Measurements from ENCODE around the gene KRTAP2-1.
"Not testable (repeated sequence)": the region's sequence is repeated elsewhere in the genome, so short reads cannot be mapped to it uniquely, and the experiment has no call there.

Gene KRTAP2-1

DNA sequence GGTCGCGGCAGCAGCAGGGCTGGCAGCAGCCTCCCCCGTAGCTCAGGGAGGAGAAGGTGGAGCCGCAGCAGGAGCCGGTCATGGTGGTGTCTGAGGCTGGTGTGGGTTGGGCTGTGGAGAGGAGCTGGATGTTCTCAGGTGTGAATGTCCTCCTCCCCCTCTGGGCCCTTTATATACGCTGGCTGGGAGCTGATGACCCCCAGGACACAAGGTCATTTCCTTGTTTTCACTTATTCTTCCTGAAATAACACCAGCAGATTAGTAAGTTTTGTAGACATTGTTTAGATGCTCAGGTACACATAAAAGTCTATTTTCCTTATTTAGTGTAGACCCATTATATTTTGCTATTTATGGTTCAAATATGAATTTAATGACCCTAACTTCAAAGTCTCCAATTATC lies 8.0 kb upstream of the KRTAP2-1 start, which contains the start of gene KRTAP2-2:
KRTAP2-2 (minus strand) TSS at position 101 of the 400 bp plus-strand sequence; CDS start at position 82, 19 bp downstream.
- not testable (repeated sequence) for DNase-seq

DNA sequence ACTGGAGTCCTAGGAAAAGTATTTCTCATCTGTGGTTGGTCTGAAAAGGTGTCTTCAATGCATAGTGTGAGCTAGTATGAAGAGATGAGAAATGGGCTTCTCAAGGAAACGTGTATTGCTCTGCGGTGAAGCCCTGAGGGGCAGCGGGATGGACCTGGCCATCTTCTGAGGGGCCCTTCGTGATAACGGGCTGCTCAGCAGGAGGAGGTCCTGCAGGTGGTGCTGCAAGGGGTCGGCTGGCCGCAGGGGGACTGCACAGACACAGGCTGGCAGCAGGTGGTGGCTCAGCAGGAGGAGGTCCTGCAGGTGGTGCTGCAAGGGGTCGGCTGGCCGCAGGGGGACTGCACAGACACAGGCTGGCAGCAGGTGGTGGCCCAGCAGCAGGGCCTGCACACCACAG lies 7.4 kb upstream of the KRTAP2-1 start:
- DNase-seq = not testable (repeated sequence)

DNA sequence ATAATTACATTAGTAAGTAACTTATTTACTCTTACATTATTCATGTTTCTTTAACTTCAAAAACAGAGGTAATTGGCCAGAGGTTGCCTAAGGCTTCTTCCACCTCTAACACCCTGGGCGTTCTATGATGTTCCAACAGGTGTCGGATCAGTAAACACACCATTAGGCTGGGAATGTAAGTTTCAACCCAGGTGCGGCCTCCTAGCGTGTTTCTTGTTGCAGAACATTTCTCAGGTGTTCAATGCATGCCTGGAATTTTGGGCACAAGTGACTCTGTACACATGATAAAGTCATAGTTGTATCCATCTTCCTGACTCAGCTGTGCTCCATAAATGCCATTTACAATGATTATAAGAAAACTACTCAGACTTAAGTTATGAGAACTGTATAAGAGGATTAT lies 6.9 kb upstream of the KRTAP2-1 start:
- DNase-seq = no peak

DNA sequence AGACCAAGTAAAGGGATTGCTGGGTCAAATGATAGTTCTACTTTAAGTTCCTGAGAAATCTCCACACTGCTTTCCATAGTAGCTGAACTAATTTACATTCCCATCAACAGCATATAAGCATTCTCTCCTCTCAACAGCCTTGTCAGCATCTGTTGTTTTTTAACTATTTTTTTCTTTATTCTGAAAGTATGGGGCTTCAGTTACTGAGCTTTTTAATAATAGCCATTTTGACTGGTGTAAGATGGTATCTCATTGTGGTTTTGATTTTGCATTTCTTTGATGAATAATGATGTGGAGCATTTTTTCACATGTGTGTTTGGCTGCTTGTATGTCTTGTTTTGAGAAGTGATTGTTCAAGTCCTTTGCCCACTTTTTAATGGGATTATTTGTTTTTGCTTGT lies 5.5 kb upstream of the KRTAP2-1 start:
- DNase-seq = no peak

DNA sequence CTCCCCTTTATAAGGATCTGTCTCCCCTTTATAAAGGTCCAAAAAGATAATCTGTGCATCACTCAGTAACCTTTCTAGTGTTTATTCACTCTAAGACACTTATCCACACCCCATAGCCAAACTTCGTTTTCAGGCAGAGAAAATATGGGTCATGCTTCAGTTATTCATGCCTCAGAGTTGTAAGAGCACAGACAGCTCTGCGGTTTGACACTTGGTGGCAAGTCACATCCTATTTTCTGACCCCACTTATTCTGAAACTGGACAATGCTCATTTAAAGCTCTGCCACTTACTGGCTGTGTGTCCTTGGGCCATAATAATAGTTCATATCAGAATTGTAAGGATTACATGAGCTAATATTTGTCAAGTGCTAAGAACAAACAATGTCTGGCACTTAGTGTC lies 2.0 kb upstream of the KRTAP2-1 start:
- no peak for DNase-seq

DNA sequence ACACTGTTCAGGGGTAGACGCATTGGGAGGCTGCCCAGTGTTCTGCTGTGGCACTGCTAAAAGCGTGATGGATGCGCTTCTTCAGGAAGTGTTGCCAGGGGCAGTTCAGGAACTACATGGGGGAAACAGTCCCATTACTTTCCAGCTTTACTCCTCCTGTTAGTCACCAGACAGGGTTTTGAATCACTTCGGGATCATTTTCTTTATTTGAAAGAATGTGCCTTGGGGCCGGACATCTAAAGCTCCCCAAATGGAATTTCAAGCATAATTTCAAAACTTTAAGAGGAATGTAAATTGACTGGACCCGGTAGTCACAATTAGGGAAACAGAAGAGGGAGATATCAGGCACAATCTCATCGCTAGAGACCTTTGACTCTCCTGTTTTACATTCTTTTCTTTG lies 1.3 kb upstream of the KRTAP2-1 start:
- no peak for DNase-seq

DNA sequence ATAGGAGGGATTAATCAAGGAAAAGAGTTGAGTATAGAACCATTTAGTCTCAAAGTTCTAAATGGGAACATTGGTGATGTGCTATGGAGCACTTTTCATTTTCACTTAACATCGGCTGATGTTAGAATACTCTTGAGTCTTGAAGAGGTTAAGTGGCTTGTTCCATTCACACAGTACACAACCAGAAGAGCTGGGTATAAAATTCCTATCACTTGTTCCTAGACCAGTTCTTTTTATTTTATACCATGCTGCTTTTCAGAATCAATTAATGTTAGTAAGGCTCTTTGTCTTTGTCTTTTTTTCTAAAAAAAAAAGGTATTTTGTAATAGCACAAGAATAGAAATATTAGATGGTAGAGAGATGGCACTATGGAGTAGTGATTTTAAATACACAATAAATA lies 4.2 kb downstream of the KRTAP2-1 start:
- DNase-seq = no peak

DNA sequence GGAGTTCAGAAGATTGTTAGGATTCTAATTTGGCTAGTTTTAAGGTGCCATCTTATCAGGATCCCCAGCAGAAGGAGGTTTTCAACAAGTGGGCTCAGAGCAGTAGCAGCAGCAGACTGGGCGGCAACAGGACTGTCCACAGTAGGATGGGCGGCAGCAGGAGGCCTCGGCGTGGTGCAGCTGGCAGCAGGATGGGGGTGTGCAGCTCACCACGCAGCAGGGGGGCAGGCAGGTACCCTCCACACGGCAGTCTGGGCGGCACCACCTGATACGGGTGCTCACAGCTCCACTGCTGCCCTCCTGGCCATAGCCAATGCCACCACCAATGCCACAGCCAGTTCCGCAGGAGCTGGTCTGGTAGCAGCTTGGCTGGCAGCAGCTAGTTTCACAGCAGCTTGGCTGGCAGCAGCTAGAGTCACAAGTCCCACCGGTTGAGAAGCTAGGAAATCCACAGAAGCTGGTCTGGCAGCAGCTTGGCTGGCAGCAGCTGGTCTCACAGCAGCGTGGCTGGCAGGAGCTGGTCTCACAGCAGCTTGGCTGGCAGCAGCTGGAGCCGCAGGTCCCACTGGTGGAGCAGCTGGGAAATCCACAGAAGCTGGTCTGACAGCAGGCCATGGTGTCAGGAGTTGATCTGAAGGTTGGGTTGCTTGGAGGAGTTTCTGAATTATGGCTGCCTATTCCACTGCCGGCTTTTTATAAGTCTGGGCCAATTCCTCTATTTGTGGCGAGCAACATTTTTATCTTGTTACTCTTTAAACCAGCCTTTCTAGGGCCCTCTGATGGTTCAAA lies 6.1 kb downstream of the KRTAP2-1 start, which contains the start of gene KRTAP1-1:
KRTAP1-1 (minus strand) TSS at position 668 of the 789 bp plus-strand sequence; CDS start at position 615, 53 bp downstream.
- not testable (repeated sequence) for DNase-seq

DNA sequence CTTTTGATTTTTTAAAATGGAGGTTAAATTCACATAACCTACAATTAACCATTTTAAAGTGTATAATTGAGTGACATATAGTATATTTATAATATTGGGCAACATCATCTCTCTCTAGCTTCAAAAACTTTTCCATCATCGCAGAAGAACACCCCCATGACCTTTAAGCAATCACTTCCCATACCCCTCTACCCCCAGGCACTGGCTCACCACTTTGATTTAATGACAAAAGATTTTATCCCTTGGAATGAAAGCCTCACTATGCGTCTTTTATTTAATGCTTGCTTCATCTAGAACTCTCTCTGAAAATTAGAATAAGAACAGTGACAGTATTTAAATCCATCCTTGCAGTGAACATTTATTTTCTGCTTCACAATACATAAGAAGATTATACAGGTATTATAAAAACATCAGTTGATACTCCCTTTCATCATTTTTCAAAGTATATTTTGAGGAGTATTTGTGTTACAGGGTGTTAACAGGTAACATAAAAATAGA lies 9.2 kb downstream of the KRTAP2-1 start:
- no peak for DNase-seq

DNA sequence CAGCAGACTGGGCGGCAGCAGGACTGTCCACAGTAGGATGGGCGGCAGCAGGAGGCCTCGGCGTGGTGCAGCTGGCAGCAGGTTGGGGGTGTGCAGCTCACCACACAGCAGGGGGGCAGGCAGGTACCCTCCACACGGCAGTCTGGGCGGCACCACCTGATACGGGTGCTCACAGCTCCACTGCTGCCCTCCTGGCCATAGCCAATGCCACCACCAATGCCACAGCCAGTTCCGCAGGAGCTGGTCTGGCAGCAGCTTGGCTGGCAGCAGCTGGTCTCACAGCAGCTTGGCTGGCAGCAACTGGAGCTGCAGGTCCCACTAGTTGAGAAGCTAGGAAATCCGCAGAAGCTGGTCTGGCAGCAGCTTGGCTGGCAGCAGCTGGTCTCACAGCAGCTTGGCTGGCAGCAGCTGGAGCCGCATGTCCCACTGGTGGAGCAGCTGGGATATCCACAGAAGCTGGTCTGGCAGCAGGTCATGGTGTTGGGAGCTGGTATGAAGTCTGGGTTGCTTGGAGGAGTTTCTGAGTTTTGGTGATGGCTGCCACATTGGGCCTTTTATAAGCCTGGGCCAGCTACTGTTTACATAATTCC lies 12.7 kb downstream of the KRTAP2-1 start, which contains the start of gene KRTAP1-3:
KRTAP1-3 (minus strand) TSS at position 529 of the 590 bp plus-strand sequence; CDS start at position 476, 53 bp downstream.
- not testable (repeated sequence) for DNase-seq

DNA sequence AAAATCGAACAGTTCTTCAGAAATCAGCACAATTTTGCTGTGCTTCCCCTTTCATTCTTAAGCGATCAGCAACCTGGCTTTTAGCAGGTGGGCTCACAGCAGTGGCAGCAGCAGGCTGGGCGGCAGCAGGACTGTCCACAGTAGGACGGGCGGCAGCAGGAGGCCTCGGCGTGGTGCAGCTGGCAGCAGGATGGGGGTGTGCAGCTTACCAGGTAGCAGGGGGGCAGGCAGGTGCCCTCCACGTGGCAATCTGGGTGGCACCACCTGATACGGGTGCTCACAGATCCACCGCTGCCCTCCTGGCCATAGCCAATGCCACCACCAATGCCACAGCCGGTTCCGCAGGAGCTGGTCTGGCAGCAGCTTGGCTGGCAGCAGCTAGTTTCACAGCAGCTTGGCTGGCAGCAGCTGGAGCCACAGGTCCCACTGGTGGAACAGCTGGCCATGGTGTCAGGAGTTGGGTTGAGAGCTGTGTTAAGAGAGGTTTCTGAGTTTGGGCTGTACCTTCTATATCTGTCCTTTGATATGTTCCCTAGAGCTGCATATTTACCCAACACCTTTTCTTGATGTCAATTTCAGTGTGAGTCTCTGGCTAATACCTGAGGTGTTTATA lies 17.4 kb downstream of the KRTAP2-1 start, which contains the start of gene KRTAP1-4:
KRTAP1-4 (minus strand) TSS at position 563 of the 613 bp plus-strand sequence; CDS start at position 446, 117 bp downstream.
- no peak for DNase-seq

DNA sequence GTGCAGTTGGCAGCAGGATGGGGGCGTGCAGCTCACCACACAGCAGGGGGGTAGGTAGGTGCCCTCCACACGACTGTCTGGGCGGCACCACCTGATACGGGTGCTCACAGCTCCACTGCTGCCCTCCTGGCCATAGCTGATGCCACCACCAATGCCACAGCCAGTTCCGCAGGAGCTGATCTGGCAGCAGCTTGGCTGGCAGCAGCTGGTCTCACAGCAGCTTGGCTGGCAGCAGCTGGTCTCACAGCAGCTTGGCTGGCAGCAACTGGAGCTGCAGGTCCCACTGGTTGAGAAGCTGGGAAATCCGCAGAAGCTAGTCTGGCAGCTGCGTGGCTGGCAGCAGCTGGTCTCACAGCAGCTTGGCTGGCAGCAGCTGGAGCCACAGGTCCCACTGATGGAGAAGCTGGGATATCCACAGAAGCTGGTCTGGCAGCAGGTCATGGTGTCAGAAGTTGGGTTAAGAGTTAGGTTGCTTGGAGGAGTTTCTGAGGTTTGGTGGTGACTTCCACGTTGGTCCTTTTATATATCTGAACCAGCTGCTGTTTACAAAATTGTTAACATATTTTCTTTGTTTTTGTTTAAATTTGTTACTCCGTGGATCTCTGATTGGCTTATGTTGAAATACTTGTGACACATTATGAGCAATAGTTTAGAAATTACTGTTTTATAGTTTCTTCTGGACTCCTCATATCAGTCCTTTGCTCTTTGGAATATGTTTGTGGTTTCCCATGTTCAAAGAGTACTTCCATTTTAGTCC lies 20.2 kb downstream of the KRTAP2-1 start, which contains the start of gene KRTAP1-5:
KRTAP1-5 (minus strand) TSS at position 494 of the 757 bp plus-strand sequence; CDS start at position 441, 53 bp downstream.
- DNase-seq = no peak

DNA sequence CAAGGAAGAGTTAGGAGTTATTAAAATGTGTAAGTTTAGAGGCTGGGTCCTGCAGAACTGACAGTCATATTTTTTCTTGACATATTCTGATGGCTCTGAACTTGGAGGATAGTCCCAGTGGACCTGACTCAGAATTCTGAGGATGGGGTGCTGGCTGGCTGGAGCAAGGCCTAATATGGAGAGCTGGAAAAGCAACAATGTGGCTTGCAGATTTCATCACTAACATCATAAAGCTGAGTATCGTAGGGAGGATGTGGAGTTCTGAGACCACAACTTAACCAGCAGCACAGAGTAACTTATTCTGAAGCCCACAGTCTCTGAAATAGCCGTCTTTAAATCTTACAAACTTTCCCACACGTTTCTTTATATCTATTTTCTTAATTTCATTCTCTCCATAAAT lies 22.4 kb downstream of the KRTAP2-1 start:
- DNase-seq = no peak

DNA sequence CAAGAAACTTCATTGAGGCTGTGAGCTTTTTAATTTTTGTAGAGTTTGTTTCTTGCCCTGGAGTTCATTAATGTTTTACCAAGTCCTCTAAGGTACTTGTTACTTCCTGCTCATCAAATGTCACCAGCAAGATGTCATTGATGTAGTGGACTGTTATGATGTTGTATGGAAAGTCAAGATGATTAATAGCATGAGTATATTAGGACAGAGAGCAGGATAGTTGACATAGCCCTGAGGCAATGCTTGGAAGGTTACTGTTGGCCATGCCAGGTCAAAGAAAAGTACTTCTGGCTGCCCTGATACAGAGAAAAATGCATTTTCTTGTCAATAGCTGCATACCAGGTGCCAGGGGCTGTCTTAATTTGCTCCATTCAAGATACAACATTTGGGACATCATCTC lies 26.8 kb downstream of the KRTAP2-1 start:
- no peak for DNase-seq

DNA sequence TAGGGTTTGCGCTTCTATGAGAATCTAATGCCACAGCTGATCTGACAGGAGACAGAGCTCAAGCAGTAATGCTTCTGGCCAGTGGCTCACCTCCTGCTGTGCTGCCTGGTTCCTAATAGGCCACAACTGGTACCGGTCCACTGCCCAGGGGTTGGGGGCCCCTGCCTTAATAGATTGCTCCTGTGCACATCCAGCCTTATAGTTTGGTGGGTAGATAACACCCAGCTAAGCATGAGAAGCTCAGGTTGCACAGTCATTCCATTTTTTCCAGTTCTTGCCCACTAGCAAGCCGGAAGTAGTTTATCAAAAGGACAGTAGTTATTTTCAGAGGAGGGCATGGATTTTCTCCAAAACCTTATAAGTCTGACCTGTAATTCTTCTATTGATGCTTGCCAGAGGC lies 27.7 kb downstream of the KRTAP2-1 start:
- no peak for DNase-seq

DNA sequence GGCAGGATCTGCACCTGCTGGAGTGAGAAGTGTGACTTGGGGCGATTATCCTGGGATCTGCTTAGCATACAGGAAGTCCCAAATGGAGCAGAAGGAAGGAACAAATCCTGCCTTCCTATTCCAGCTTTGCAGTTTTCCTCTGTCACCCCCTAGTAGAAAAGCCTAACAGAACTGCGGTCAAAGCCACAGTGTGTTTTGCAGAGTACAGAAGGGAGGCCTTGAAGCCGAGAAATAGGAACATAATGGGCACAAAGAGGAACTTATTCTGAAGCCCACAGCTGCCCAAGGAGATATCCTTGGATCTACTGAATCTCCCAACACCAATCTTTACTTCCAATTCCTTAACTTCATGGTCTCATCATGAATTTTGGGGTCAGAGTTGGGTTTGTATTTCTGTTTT lies 28.6 kb downstream of the KRTAP2-1 start:
- no peak for DNase-seq

DNA sequence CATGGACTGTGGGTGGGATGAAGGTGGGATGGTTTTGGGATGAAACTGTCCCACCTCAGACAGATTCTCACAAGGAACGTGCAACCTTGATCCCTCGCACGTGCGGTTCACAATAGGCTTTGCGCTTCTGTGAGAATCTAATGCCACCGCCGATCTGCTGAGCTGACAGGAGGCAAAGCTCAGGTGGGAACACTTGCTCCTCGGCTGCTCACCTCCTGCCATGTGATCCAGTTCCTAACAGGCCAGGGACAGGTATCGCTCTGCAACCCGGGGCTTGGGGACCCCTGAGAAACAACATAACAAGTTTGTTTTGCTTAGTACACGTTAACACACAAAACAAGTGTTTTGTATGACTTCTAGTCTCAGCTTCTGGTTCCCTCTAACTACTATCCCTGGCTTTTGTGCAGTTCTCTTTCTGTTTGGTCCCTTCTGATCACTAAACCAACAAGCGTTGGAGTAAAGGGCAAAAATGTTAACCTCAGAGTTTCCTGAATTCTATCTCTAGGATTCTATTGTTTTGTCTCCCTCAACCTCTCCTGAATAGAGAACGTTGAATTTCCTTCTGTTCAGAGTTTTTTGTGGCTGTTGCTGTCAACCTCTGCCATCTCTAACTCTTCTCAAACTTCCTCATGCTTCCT lies 30.4 kb downstream of the KRTAP2-1 start:
- DNase-seq = no peak

DNA sequence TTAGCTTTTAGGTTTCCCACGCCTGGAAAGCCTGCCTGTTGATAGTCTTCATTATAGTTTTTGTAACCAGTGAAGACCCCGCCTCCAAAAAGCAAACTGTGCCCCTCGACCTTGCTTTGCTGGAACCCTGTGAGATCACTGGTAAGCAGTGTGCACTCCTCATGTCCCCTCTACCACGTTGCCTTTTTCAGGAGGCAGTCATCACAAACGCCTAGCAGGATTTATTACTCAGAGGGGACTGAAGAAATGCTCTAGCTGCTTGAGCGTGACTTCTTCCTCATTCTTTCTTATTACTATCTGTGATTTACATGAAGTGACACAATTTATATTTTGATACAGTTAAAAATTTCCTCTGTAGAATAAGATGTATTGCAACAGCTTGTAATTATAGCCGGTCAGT lies 31.7 kb downstream of the KRTAP2-1 start:
- no peak for DNase-seq

DNA sequence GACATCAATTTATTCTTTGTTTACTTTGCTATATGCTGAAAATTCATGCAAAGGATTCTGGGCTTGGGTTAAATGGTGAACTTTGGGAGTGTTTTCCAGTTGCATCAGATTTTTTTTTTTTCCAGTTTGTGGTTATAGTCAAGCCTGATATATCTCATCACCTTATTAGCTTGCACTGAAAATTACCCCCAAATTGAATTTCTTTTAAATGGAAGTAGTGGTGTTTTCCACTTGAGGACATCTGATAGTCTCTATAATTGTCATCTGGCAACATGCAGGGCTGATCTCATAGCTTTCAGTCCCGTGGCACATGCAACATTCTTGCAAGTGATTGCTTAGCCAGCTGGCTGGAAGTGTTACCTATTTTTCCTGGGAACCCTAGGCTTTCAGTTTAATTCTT lies 33.5 kb downstream of the KRTAP2-1 start:
- no peak for DNase-seq

DNA sequence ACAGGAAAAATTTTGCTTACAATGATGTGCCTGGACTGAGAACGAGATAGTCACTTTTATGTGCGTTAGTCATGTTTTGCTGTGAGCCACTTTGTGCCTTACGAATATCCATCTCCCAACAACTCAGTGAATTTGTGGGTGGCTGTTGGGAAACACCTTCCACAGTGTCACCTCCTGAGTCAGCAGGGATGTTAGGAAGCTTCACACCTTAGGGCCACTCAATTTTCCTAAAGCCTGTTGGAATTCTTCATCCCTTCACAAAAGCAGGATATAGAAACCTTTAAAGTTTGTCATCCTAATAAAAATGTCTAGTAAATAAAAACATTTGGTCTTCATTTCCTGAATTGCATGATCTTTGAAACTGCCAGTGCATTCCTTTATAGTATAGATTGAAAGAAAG lies 33.9 kb downstream of the KRTAP2-1 start:
- DNase-seq = no peak

DNA sequence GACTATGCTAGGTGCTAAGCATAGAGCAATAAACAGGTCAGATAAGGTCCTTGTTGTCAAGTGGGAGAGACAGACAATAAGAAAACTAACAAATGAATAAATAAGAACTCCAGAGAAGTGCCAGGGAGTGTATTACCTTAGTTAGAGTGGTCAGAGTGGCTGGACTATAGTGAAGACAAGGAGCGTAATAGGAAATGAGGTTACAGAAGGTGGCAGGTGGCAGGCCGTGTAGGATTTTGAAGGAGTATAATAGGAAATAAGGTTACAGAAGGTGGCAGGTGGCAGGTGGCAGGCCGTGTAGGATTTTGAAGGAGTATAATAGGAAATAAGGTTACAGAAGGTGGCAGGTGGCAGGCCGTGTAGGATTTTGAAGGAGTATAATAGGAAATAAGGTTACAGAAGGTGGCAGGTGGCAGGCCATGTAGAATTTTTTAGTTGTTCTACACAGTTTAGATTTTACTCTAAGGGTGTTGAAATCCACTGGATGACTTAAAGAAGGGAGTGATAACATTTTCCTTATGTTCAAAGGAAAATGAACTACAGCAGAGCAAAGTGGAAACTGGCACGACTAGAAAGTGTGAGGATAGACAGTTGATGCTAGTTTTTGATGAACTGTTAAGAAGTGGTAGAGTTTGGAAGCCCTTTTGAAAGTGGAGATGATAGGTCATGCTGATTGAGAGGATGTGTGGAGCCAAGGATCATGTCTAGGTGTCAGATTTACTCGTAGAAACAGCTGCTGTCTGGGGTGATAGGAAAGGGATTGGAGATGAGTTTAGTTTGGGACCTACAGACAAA lies 34.6 kb downstream of the KRTAP2-1 start:
- no peak for DNase-seq
